ENCODE measurements around the gene FBXW8. TPM values are rescaled to one million over a fixed set of nuclear protein-coding genes. Genes with fewer than 3 reads are reported as not detected.
A peak's percentile ranks its signal among the peaks of the same experiment; 100 is the strongest.

FBXW8 gene
- polyA plus RNA-seq, 2 of the 4 experiments (the other 2 are of a cell fraction) = 9.8 to 15.7 TPM

DNA sequence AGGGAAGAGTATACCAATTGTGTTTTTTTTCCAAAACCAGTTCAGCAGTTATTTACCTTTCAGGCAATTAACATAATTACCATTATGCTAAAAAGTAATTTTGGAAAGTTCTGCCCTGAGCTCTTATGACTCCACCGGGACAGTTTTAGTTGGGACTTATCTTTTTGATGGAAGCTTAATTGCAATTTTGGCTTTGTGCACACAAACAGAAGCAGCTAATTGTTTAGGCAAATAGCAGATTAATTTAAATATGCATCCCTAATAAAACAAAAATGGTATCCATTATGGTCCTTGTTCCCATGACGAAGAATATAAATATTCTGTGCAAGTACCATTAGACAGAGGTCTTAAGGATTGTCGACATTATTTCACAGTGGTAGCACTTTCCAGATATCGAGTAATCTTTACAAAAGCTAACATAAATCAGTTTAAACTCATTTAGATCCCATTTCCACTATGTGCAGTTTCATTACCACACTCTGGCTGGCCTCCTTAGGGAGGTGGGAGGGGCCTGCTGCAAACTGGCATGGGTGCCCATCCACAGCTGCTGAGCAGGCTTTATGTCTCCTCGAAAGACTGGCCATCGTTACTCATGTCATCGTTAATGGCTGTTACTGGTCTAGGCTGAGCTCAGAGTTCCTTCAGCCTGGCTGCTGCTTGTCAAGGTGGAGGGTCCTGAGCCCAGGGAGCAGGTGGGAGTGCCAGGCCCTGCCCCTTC, 68.2 kb downstream of the FBXW8 start:
- ChIA-PET POLR2A (interaction anchor here (1.2 kb wide), 1 partner anchor 40 kb away, joined by 3 read pairs; no protein-coding TSS in a partner anchor), CTCF (interaction anchor here (0.6 to 1.4 kb wide), 2 partner anchors 14 to 572 kb away, joined by 3 to 5 read pairs; no protein-coding TSS in a partner anchor)
- no peak overlapping the region for H3K27ac ChIP-seq
- FAIRE-seq = no peak
- no peaks in the 10 kb centered on the region for H3K9me3 ChIP-seq
- DNase-seq (ENCODE audit: low read depth in 1 of 2, low spot score in 1 of 2) = no peak
- no peak overlapping the region for H3K4me3 ChIP-seq
- no peak for ATAC-seq
- TF ChIP-seq, protein P1, sequence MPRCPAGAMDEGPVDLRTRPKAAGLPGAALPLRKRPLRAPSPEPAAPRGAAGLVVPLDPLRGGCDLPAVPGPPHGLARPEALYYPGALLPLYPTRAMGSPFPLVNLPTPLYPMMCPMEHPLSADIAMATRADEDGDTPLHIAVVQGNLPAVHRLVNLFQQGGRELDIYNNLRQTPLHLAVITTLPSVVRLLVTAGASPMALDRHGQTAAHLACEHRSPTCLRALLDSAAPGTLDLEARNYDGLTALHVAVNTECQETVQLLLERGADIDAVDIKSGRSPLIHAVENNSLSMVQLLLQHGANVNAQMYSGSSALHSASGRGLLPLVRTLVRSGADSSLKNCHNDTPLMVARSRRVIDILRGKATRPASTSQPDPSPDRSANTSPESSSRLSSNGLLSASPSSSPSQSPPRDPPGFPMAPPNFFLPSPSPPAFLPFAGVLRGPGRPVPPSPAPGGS (IDR thresholded peaks at IDR 0.05) = no peak
- peak; percentile 5; the same call in 1 of the 2 replicates for TF ChIP-seq POLR2A (IDR thresholded peaks at IDR 0.05; ENCODE audit: low read length)
- H3K4me2 ChIP-seq = no peak overlapping the region
- WGBS (ENCODE audit: missing lambda C conversion rate) = 92% methylated on average over 7 of the region's 7 CpGs
- no peaks in the 10 kb centered on the region for H3K4me1 ChIP-seq

DNA sequence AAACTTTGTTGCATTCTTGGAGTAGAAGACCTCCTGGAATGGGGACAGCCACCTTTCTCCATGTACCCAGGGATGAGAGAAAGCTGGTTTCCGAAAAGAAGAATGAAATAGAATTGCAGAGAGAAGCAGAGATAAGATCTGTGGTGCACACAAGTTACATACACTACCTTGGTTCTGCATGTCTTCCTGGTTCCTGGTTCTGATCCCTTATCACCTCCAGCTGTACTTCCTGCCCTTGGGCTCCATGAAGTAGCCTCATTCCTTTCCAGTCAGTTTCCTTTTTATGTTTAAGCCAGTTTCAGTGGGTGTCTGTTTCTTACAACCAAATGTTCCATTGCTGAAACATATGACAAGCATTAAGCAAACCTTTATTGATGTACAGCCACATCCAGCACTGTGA, 69.3 kb downstream of the FBXW8 start:
- Histone ChIP-seq H3K4me2 (no peak overlapping the region), H3K4me1 (no peaks in the 10 kb centered on the region), H3K9me3 (no peaks in the 10 kb centered on the region), H3K27ac (no peak overlapping the region), H3K4me3 (no peak overlapping the region)
- FAIRE-seq (no peak), ATAC-seq (no peak), DNase-seq (ENCODE audit: low read depth in 1 of 2, low spot score in 1 of 2) (no peak)
- 93% methylated on average over 1 of the region's 1 CpG for WGBS (ENCODE audit: missing lambda C conversion rate)
- ChIA-PET CTCF (interaction anchor here (1.4 kb wide), 1 partner anchor 15 kb away, joined by 5 read pairs; no protein-coding TSS in a partner anchor), POLR2A (no interaction called here)
- TF ChIP-seq, protein P2, sequence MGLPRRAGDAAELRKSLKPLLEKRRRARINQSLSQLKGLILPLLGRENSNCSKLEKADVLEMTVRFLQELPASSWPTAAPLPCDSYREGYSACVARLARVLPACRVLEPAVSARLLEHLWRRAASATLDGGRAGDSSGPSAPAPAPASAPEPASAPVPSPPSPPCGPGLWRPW (IDR thresholded peaks at IDR 0.05) = no peak
- TF ChIP-seq RNF2 (IDR thresholded peaks at IDR 0.05; ENCODE audit: borderline replicate concordance, low read depth) = no peak
- TF ChIP-seq RAD21 (conservative IDR thresholded peaks at IDR 0.05 in 1 of 2, IDR thresholded peaks at IDR 0.05 in 1 of 2) = no peak
- TF ChIP-seq, protein P3, sequence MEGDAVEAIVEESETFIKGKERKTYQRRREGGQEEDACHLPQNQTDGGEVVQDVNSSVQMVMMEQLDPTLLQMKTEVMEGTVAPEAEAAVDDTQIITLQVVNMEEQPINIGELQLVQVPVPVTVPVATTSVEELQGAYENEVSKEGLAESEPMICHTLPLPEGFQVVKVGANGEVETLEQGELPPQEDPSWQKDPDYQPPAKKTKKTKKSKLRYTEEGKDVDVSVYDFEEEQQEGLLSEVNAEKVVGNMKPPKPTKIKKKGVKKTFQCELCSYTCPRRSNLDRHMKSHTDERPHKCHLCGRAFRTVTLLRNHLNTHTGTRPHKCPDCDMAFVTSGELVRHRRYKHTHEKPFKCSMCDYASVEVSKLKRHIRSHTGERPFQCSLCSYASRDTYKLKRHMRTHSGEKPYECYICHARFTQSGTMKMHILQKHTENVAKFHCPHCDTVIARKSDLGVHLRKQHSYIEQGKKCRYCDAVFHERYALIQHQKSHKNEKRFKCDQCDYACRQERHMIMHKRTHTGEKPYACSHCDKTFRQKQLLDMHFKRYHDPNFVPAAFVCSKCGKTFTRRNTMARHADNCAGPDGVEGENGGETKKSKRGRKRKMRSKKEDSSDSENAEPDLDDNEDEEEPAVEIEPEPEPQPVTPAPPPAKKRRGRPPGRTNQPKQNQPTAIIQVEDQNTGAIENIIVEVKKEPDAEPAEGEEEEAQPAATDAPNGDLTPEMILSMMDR (IDR thresholded peaks at IDR 0.05) = no peak
- TF ChIP-seq CHD2 (IDR thresholded peaks at IDR 0.05; ENCODE audit: low read length, partially characterized antibody) = no peak
- TF ChIP-seq CBX8 (IDR thresholded peaks at IDR 0.05) = no peak
- no peak for TF ChIP-seq RCOR1 (IDR thresholded peaks at IDR 0.05; ENCODE audit: low read depth, low read length)
- no peak for TF ChIP-seq HOXB5 (CRISPR knock-in tag; IDR thresholded peaks at IDR 0.05)
- no peak for TF ChIP-seq PHF8 (IDR thresholded peaks at IDR 0.05; ENCODE audit: borderline replicate concordance, low read depth)
- TF ChIP-seq EHMT2 (IDR thresholded peaks at IDR 0.05; ENCODE audit: low read depth) = no peak
- TF ChIP-seq CHD4 (IDR thresholded peaks at IDR 0.05; ENCODE audit: borderline replicate concordance) = no peak
- TF ChIP-seq FOXS1 (CRISPR knock-in tag; IDR thresholded peaks at IDR 0.05) = no peak
- no peak for TF ChIP-seq RARB (CRISPR knock-in tag; IDR thresholded peaks at IDR 0.05)
- TF ChIP-seq TFCP2L1 (CRISPR knock-in tag; IDR thresholded peaks at IDR 0.05) = no peak
- no peak for TF ChIP-seq EP300 (IDR thresholded peaks at IDR 0.05)

DNA sequence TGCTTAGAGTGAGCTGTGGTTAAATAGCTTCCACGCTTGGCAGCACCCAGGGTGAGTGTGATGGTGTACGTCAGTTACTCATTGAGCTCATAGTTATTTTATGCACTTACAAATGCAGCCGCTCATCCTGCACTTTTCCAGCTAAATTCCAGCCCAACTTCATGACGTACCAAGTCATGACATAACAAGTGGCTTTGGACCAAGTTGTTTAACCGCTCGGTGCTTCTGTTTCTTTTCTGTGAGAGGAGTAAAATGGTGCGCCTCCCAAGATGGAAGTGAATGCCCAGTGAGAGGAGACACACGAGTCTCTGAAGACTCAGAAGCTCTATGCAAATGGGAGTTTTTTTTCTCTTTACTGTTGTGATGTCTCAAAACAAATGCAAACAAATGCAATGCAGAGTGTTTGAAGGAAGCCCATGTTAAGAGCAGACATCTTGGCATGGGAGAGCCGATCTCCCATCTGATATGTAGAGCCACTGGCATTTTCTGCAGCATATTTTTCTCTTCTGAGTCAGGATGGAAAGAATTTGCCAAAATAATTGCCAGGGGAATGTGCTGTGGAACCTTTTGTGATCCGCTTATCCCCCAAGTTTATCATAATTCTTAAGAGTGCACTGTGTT, 72.2 kb downstream of the FBXW8 start:
- POLR2A ChIA-PET = no interaction called here
- TF ChIP-seq ZNF302 (CRISPR knock-in tag; IDR thresholded peaks at IDR 0.05) (no peak), HOXB13 (CRISPR knock-in tag; IDR thresholded peaks at IDR 0.05; ENCODE audit: low read depth) (no peak), CEBPB (IDR thresholded peaks at IDR 0.05) (no peak), RCOR1 (IDR thresholded peaks at IDR 0.05; ENCODE audit: low read depth, low read length) (no peak), FOSL2 (IDR thresholded peaks at IDR 0.05) (no peak), FOSL2 (CRISPR knock-in tag; IDR thresholded peaks at IDR 0.05) (no peak)
- TF ChIP-seq, protein P3 (IDR thresholded peaks at IDR 0.05) = no peak
- TF ChIP-seq, protein P4, sequence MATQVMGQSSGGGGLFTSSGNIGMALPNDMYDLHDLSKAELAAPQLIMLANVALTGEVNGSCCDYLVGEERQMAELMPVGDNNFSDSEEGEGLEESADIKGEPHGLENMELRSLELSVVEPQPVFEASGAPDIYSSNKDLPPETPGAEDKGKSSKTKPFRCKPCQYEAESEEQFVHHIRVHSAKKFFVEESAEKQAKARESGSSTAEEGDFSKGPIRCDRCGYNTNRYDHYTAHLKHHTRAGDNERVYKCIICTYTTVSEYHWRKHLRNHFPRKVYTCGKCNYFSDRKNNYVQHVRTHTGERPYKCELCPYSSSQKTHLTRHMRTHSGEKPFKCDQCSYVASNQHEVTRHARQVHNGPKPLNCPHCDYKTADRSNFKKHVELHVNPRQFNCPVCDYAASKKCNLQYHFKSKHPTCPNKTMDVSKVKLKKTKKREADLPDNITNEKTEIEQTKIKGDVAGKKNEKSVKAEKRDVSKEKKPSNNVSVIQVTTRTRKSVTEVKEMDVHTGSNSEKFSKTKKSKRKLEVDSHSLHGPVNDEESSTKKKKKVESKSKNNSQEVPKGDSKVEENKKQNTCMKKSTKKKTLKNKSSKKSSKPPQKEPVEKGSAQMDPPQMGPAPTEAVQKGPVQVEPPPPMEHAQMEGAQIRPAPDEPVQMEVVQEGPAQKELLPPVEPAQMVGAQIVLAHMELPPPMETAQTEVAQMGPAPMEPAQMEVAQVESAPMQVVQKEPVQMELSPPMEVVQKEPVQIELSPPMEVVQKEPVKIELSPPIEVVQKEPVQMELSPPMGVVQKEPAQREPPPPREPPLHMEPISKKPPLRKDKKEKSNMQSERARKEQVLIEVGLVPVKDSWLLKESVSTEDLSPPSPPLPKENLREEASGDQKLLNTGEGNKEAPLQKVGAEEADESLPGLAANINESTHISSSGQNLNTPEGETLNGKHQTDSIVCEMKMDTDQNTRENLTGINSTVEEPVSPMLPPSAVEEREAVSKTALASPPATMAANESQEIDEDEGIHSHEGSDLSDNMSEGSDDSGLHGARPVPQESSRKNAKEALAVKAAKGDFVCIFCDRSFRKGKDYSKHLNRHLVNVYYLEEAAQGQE (IDR thresholded peaks at IDR 0.05) = no peak

More for the DNA sequence above, 72.2 kb downstream of the FBXW8 start:
- H3K27ac ChIP-seq = no peak overlapping the region
- CTCF ChIA-PET = no interaction called here
- WGBS (ENCODE audit: missing lambda C conversion rate) = 95% methylated on average over 10 of the region's 10 CpGs
- H3K4me2 ChIP-seq = no peak overlapping the region
- ATAC-seq (no peak), FAIRE-seq (no peak), DNase-seq (ENCODE audit: low read depth in 1 of 2, low spot score in 1 of 2) (no peak)
- H3K4me1 ChIP-seq = no peaks in the 10 kb centered on the region
- no peak overlapping the region for H3K4me3 ChIP-seq
- H3K9me3 ChIP-seq = no peaks in the 10 kb centered on the region
